ENCODE data around the gene ZBTB33.

DNA sequence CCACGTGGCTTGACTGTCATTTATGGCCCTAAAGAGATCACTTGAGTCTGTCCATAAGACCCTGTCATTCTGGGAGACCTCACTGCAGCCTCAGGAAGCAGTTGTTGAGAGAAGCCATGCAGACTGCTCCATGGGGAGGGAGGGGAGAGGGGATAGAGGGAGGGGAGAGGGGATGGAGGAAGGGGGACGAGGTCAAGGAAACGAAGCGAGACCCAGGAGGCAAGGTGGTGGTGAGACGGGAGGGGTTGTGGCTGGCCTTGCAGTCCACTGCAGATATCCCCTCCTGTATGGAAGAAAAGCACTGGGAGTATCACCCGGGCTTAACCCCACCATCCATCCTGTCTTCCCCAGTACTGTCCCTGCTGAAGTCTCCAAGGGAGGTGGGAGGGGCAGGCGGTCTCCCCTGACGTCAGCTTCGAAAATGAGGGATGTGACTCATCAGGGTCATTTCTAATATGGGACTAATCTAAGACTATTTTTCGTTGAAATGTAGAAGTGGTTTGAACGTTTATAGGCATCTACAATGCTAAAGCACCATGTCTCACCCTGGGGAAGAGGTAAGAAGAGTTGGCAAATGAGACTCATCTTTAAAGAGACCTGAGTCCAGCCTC, 55.0 kb downstream of the ZBTB33 start:
- TF ChIP-seq, protein P1, sequence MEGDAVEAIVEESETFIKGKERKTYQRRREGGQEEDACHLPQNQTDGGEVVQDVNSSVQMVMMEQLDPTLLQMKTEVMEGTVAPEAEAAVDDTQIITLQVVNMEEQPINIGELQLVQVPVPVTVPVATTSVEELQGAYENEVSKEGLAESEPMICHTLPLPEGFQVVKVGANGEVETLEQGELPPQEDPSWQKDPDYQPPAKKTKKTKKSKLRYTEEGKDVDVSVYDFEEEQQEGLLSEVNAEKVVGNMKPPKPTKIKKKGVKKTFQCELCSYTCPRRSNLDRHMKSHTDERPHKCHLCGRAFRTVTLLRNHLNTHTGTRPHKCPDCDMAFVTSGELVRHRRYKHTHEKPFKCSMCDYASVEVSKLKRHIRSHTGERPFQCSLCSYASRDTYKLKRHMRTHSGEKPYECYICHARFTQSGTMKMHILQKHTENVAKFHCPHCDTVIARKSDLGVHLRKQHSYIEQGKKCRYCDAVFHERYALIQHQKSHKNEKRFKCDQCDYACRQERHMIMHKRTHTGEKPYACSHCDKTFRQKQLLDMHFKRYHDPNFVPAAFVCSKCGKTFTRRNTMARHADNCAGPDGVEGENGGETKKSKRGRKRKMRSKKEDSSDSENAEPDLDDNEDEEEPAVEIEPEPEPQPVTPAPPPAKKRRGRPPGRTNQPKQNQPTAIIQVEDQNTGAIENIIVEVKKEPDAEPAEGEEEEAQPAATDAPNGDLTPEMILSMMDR (IDR thresholded peaks at IDR 0.05; ENCODE audit: borderline replicate concordance, extremely low read depth, low read length, poor library complexity, severe bottlenecking) = no peak
- TF ChIP-seq EZH2 (IDR thresholded peaks at IDR 0.05; ENCODE audit: borderline replicate concordance, low read depth, low read length, severe bottlenecking) = no peak
